Duodenal mucosa (tissue), 2 donors: ENCODE results near the gene EFR3B.
"Not testable (repeated sequence)": the region's sequence is repeated elsewhere in the genome, so short reads cannot be mapped to it uniquely, and the experiment has no call there.

Experiments
- H3K27ac ChIP-seq: one replicate; pipeline ENCODE4 v1.7.0; 2013; ENCODE audit warnings: low read depth, low read length
- H3K27me3 ChIP-seq, 2 donors: one replicate each; pipeline ENCODE4 v1.7.0; 2013; ENCODE audit warnings: low read length in 2 of 2, control low read depth in 1 of 2; ENCODE audit not compliant: insufficient read depth in 2 of 2, control insufficient read depth in 1 of 2
- H3K36me3 ChIP-seq, 2 donors: one replicate each; pipeline ENCODE4 v1.7.0; 2013; ENCODE audit warnings: low read length in 2 of 2, control low read depth in 1 of 2; ENCODE audit not compliant: insufficient read depth in 2 of 2, control insufficient read depth in 1 of 2
- H3K4me1 ChIP-seq, 2 donors: one replicate each; pipeline ENCODE4 v1.7.0; 2013; ENCODE audit warnings: low read length in 2 of 2, control low read depth in 1 of 2; ENCODE audit not compliant: insufficient read depth in 2 of 2, control insufficient read depth in 1 of 2
- H3K4me3 ChIP-seq, 2 donors: one replicate each; pipeline ENCODE4 v1.7.0; 2013; ENCODE audit warnings: low read length in 2 of 2, low read depth in 1 of 2
- H3K9ac ChIP-seq, 2 donors: one replicate each; pipeline ENCODE4 v1.7.0; 2013; ENCODE audit warnings: low read length in 2 of 2, low read depth in 1 of 2
- H3K9me3 ChIP-seq, 2 donors: one replicate each; pipeline ENCODE4 v1.7.0; 2013; ENCODE audit warnings: low read length in 2 of 2, control low read depth in 1 of 2; ENCODE audit not compliant: control insufficient read depth in 1 of 2

Gene EFR3B

DNA sequence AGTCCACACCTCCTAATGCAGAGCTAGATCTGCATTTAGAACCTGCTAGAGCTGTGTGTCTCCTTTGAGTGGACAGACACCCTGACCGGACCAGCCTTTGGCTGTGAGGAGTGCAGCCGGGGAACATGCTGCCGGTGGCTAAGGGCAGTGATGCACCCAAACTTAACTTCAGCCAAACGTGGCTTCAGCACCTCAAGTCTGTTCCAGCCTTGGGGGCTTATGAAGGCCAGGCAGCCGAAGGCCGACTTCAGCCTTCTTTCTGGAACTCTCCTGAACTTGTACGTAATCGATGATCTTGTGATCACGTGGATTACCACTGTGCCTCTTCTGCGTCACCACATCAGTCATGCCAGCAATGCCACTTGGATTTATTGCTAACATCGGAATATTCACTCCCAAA lies 77.4 kb downstream of the EFR3B start:
- no peaks in the 10 kb centered on the region for H3K27me3 ChIP-seq
- H3K9me3 ChIP-seq: no peaks in the 10 kb centered on the region
- H3K4me1 ChIP-seq: no peaks in the 10 kb centered on the region
- H3K4me3 ChIP-seq: no peak overlapping the region
- no peak overlapping the region for H3K27ac ChIP-seq
- no peak overlapping the region for H3K9ac ChIP-seq
- no peaks in the 10 kb centered on the region for H3K36me3 ChIP-seq

- no peaks in the 10 kb centered on the region for H3K4me1 ChIP-seq
These were observed 80.5 kb downstream of the EFR3B start for GRCh38 chr2:25122367-25122766.

DNA sequence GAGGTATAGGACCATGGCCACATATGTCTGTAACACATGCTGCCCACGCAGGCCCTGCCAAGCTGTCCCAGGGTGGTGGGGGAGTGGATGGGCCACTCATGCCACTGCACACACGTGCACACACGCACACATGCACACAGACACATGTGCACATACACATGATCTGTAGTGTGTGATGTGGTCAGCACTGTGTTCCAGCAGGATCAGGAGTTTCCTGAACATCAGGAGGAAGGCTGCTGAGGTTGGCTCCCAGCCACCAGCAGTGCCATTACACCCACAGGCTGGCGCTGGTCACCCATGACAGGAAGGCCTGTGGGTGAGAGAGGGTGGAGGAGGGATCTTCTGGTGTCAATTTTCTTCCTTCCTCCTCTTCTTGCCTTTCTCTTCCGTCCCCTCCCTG lies 81.8 kb downstream of the EFR3B start:
- no peaks in the 10 kb centered on the region for H3K4me1 ChIP-seq
- no peak overlapping the region for H3K27ac ChIP-seq
- no peaks in the 10 kb centered on the region for H3K36me3 ChIP-seq
- no peak overlapping the region for H3K4me3 ChIP-seq
- no peaks in the 10 kb centered on the region for H3K27me3 ChIP-seq
- H3K9ac ChIP-seq: no peak overlapping the region
- no peaks in the 10 kb centered on the region for H3K9me3 ChIP-seq

More at GRCh38 chr2:25122367-25122766, 80.5 kb downstream of the EFR3B start:
- no peaks in the 10 kb centered on the region for H3K27me3 ChIP-seq
- H3K4me3 ChIP-seq: no peak overlapping the region
- H3K36me3 ChIP-seq: no peaks in the 10 kb centered on the region
- no peak overlapping the region for H3K9ac ChIP-seq
- no peaks in the 10 kb centered on the region for H3K9me3 ChIP-seq
- H3K27ac ChIP-seq: no peak overlapping the region

GRCh38 chr2:25125189-25125588 lies 83.3 kb downstream of the EFR3B start:
- no peaks in the 10 kb centered on the region for H3K9me3 ChIP-seq
- no peak overlapping the region for H3K27ac ChIP-seq
- H3K4me3 ChIP-seq: no peak overlapping the region
- H3K4me1 ChIP-seq: peaks cover 0 to 3% of the 10 kb centered on the region in 2 donors
- H3K27me3 ChIP-seq: peaks cover 3 to 4% of the 10 kb centered on the region in 2 donors
- no peak overlapping the region for H3K9ac ChIP-seq
- no peaks in the 10 kb centered on the region for H3K36me3 ChIP-seq

DNA sequence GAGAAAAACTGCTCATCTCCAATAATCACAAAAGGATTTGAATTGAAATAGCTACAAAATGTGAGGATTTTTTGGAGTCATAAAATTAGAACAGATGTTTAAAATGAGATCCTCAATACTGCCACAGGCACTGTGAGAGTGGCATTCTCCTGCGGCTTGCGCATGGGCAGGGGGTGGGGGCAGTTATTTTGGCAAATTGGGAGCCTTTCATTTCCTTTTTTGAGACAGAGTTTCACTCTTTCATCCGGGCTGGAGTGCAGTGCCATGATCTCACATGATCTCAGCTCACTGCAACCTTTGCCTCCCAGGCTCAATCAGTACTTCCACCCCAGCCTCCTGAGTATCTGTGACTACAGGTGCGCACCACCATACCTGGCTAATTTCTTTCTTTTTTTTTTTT lies 84.1 kb downstream of the EFR3B start:
- no peak overlapping the region for H3K4me3 ChIP-seq
- no peaks in the 10 kb centered on the region for H3K9me3 ChIP-seq
- no peak overlapping the region for H3K27ac ChIP-seq
- no peak overlapping the region for H3K9ac ChIP-seq
- H3K36me3 ChIP-seq: no peaks in the 10 kb centered on the region
- H3K4me1 ChIP-seq: peaks cover 0 to 3% of the 10 kb centered on the region in 2 donors
- peaks cover 3 to 4% of the 10 kb centered on the region in 2 donors for H3K27me3 ChIP-seq

DNA sequence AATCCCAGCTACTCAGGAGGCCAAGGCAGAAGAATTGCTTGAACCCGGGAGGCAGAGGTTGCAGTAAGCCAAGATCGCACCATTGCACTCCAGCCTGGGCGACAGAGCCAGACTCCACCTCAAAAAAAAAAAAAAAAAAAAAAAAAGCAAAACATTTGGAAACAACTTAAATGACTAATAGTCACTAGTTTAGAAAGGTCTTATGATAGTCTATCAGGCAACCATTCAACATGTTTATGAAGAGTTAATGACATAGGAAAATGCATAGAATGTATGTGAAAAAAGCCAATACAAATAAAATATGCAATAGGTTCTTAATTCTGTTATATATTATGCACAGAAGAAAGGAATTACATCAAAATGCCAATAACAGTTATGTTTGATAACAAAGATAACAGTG lies 85.2 kb downstream of the EFR3B start:
- H3K9me3 ChIP-seq, H3K36me3 ChIP-seq, H3K4me1 ChIP-seq, H3K9ac ChIP-seq, H3K27me3 ChIP-seq, H3K4me3 ChIP-seq, H3K27ac ChIP-seq: not testable (repeated sequence)

- Histone ChIP-seq H3K4me1 (peaks cover 0 to 9% of the 10 kb centered on the region in 2 donors), H3K9me3 (no peaks in the 10 kb centered on the region), H3K27me3 (peaks cover 3 to 9% of the 10 kb centered on the region in 2 donors), H3K9ac (no peak overlapping the region), H3K4me3 (no peak overlapping the region), H3K27ac (no peak overlapping the region), H3K36me3 (no peaks in the 10 kb centered on the region)
These were observed 85.8 kb downstream of the EFR3B start for GRCh38 chr2:25127646-25128045.

GRCh38 chr2:25129901-25130520 lies 88.1 kb downstream of the EFR3B start:
- Histone ChIP-seq H3K36me3 (no peaks in the 10 kb centered on the region), H3K4me3 (no peak overlapping the region), H3K4me1 (peaks cover 0 to 9% of the 10 kb centered on the region in 2 donors), H3K27me3 (peaks cover 5 to 25% of the 10 kb centered on the region in 2 donors), H3K27ac (no peak overlapping the region), H3K9ac (no peak overlapping the region), H3K9me3 (no peaks in the 10 kb centered on the region)

- H3K36me3 ChIP-seq: no peaks in the 10 kb centered on the region
- no peak overlapping the region for H3K27ac ChIP-seq
- no peak overlapping the region for H3K9ac ChIP-seq
- peaks cover 0 to 9% of the 10 kb centered on the region in 2 donors for H3K4me1 ChIP-seq
- H3K9me3 ChIP-seq: no peaks in the 10 kb centered on the region
- peak overlapping the region; percentile 49 to 58 for H3K4me3 ChIP-seq
- H3K27me3 ChIP-seq: peaks cover 11 to 26% of the 10 kb centered on the region in 2 donors
These were observed 89.3 kb downstream of the EFR3B start for GRCh38 chr2:25131253-25131566.

GRCh38 chr2:25131567-25132298 lies 89.9 kb downstream of the EFR3B start:
- Histone ChIP-seq H3K4me3 (peak overlapping the region; percentile 49 to 58), H3K27ac (no peak overlapping the region), H3K27me3 (peaks cover 12 to 26% of the 10 kb centered on the region in 2 donors), H3K9me3 (no peaks in the 10 kb centered on the region), H3K4me1 (peaks cover 0 to 9% of the 10 kb centered on the region in 2 donors), H3K36me3 (no peaks in the 10 kb centered on the region), H3K9ac (no peak overlapping the region)
